Right atrium auricular region (tissue), 2 donors: ENCODE data around the gene CPXM2. TPM values are rescaled to one million over a fixed set of nuclear protein-coding genes. Genes with fewer than 3 reads are reported as not detected.

Experiments used
- DNase-seq: peaks from one replicate; pipeline ENCODE4 v3.0.0-alpha.2; 2019; ENCODE audit warnings: low spot score
- H3K27ac ChIP-seq, 2 donors: fragments of 200-600 bp; sonication (generic); 1 replicate in 1 of 2; 2 replicates in 1 of 2; pipeline ENCODE4 v1.5.1; 2016 to 2019
- H3K27me3 ChIP-seq, 2 donors: fragments of 200-600 bp; sonication (generic); one replicate each; pipeline versions ENCODE4 v1.5.1 to v1.6.0; 2017 to 2019
- H3K36me3 ChIP-seq: fragments of 200-600 bp; sonication (generic); one replicate; pipeline ENCODE4 v1.5.1; 2016
- H3K4me1 ChIP-seq, 2 donors: fragments of 200-600 bp; sonication (generic); one replicate each; pipeline versions ENCODE4 v1.5.1 to v1.6.0; 2017 to 2019
- H3K4me3 ChIP-seq, 2 donors: fragments of 200-600 bp; sonication (generic); 1 replicate in 1 of 2; 2 replicates in 1 of 2; pipeline ENCODE4 v1.5.1; 2017 to 2019; ENCODE audit warnings: mild to moderate bottlenecking in 1 of 2, moderate library complexity in 1 of 2
- H3K9me3 ChIP-seq, 2 donors: fragments of 200-600 bp; sonication (generic); one replicate each; pipeline ENCODE4 v1.5.1; 2019
- CTCF ChIP-seq, 2 donors: fragments of 200-600 bp; sonication (generic); IDR thresholded peaks; one replicate each; pipeline ENCODE4 v1.5.1; 2019; ENCODE audit warnings: antibody characterized with exemption in 2 of 2
- total RNA-seq, 2 donors: library from RNA; depleted of rRNA; stranded (reverse); fragments of >200 nt; gene quantifications; one replicate each; pipeline ENCODE4 v1.1.0, GENCODE V29; 2016

The CPXM2 gene
- total RNA-seq, 2 donors from 2014 or later = 8.3 to 8.5 TPM

GRCh38 chr10:123854498-123854897 is 37.1 kb downstream of the CPXM2 start:
- no peak overlapping the region for H3K4me3 ChIP-seq
- TF ChIP-seq CTCF (IDR thresholded peaks at IDR 0.05) = no peak
- H3K9me3 ChIP-seq = no peaks in the 10 kb centered on the region
- no peak overlapping the region for H3K27ac ChIP-seq
- no peaks in the 10 kb centered on the region for H3K4me1 ChIP-seq
- no peaks in the 10 kb centered on the region for H3K36me3 ChIP-seq
- no peaks in the 10 kb centered on the region for H3K27me3 ChIP-seq
- DNase-seq = no peak

GRCh38 chr10:123854003-123854402 is 37.6 kb downstream of the CPXM2 start:
- TF ChIP-seq CTCF (IDR thresholded peaks at IDR 0.05) = no peak
- no peak for DNase-seq
- H3K27me3 ChIP-seq = no peaks in the 10 kb centered on the region
- no peaks in the 10 kb centered on the region for H3K4me1 ChIP-seq
- H3K36me3 ChIP-seq = no peaks in the 10 kb centered on the region
- H3K4me3 ChIP-seq = no peak overlapping the region
- no peak overlapping the region for H3K27ac ChIP-seq
- no peaks in the 10 kb centered on the region for H3K9me3 ChIP-seq

GRCh38 chr10:123852411-123852951 is 39.1 kb downstream of the CPXM2 start:
- TF ChIP-seq CTCF (IDR thresholded peaks at IDR 0.05) = no peak
- DNase-seq = no peak
- Histone ChIP-seq H3K4me1 (no peaks in the 10 kb centered on the region), H3K4me3 (no peak overlapping the region), H3K27ac (no peak overlapping the region), H3K36me3 (no peaks in the 10 kb centered on the region), H3K9me3 (no peaks in the 10 kb centered on the region), H3K27me3 (no peaks in the 10 kb centered on the region)

GRCh38 chr10:123848564-123849457 is 42.8 kb downstream of the CPXM2 start:
- no peak for TF ChIP-seq CTCF (IDR thresholded peaks at IDR 0.05)
- no peaks in the 10 kb centered on the region for H3K36me3 ChIP-seq
- no peaks in the 10 kb centered on the region for H3K4me1 ChIP-seq
- no peaks in the 10 kb centered on the region for H3K27me3 ChIP-seq
- no peak for DNase-seq
- H3K27ac ChIP-seq = no peak overlapping the region
- no peaks in the 10 kb centered on the region for H3K9me3 ChIP-seq
- H3K4me3 ChIP-seq = no peak overlapping the region

- H3K9me3 ChIP-seq = no peaks in the 10 kb centered on the region
- no peaks in the 10 kb centered on the region for H3K36me3 ChIP-seq
- no peaks in the 10 kb centered on the region for H3K4me1 ChIP-seq
- no peak overlapping the region for H3K4me3 ChIP-seq
- no peaks in the 10 kb centered on the region for H3K27me3 ChIP-seq
- no peak for DNase-seq
- no peak overlapping the region for H3K27ac ChIP-seq
- TF ChIP-seq CTCF (IDR thresholded peaks at IDR 0.05) = no peak
These were observed 43.7 kb downstream of the CPXM2 start for GRCh38 chr10:123847686-123848432.
